Mononuclear cell (primary cell): ENCODE data around the gene MSX1. TPM values are rescaled to one million over a fixed set of nuclear protein-coding genes. Genes with fewer than 3 reads are reported as not detected.
"Not testable (repeated sequence)": the region's sequence is repeated elsewhere in the genome, so short reads cannot be mapped to it uniquely, and the experiment has no call there.

Experiments used
- H3K27me3 ChIP-seq: 2 replicates; pipeline ENCODE4 v1.6.0; 2011; ENCODE audit warnings: low read length, control low read depth; ENCODE audit not compliant: insufficient read depth
- H3K4me1 ChIP-seq: 2 replicates; pipeline ENCODE4 v1.5.1; 2011; ENCODE audit warnings: mild to moderate bottlenecking, low read length, control low read depth; ENCODE audit not compliant: insufficient read depth
- H3K4me3 ChIP-seq: 2 replicates; pipeline ENCODE4 v1.5.1; 2011; ENCODE audit warnings: mild to moderate bottlenecking, low read length, moderate library complexity
- H3K9me3 ChIP-seq: 2 replicates; pipeline ENCODE4 v1.5.1; 2011; ENCODE audit warnings: low read depth, mild to moderate bottlenecking, control low read depth, low read length
- total RNA-seq: library from RNA; depleted of rRNA; stranded (reverse); fragments of >200 nt; gene quantifications from one replicate; pipeline ENCODE4 v1.2.3, GENCODE V29; 2012

MSX1 gene
- not detected for total RNA-seq

- Histone ChIP-seq H3K9me3 (no peaks in the 10 kb centered on the region), H3K4me3 (peak within 1 kb of the TSS; percentile 8), H3K4me1 (peaks cover 16% of the 10 kb centered on the region), H3K27me3 (peaks cover 92% of the 10 kb centered on the region)
Observed at GRCh38 chr4:4859325-4859798, at the start of gene MSX1. MSX1 (plus strand) TSS chr4:4859665; CDS start chr4:4859900, 235 bp downstream.

- Histone ChIP-seq H3K27me3 (no peaks in the 10 kb centered on the region), H3K9me3 (no peaks in the 10 kb centered on the region), H3K4me1 (no peaks in the 10 kb centered on the region), H3K4me3 (no peak overlapping the region)
Observed at GRCh38 chr4:4810092-4810774, 49.2 kb upstream of the MSX1 start.

DNA sequence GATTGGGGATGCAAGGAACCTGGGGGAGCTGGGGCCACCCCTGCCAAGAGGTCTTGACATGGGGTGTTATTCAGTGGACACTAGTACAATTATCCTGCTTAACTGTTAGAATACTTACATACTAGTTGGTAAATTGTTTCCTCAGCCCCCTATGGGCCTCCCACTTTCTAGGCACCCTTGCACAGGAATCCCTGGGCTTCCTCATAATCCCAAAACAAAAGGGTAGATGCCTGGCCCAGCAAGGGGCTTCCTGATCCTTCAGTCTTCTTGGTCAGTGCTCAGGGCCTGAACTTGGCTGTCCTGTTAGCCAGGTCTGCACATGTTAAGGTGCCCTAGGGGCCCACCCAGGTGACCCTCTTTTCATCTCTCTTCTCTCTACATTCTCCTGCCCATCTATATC, 48.7 kb upstream of the MSX1 start:
- Histone ChIP-seq H3K4me1 (no peaks in the 10 kb centered on the region), H3K27me3 (no peaks in the 10 kb centered on the region), H3K4me3 (no peak overlapping the region)

DNA sequence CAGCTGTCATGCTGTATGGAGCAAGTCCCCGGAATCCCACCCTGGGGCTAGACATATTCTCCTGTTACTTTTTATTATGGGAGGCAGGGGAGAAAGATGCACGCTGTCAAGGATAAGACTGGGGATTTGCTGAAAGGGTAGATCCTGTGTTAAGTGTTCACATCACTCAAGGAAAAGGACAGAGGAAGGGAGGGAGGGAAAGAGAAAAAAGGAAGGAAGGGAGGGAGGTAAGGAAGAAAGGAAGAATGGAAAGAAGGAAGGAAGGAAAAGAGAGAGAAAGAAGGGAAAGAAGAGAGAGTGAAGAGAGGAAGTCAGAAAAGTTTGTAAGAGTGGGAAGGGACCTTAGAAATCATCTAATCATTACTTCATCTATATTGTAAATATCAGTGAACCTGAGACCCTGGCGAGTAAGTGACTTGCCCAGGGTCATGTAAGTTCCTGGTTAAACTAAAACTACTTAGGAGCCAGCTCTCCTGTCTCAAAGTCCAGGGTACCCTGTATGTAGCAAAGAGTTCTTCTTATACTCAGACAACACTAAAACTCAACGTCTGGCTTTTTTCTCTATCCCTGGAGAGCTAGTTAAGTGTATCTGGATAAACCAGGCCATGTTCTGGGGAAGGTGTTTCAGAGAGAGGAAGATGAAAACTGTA, 47.2 kb upstream of the MSX1 start:
- Histone ChIP-seq H3K9me3 (no peaks in the 10 kb centered on the region), H3K4me1 (no peaks in the 10 kb centered on the region), H3K27me3 (no peaks in the 10 kb centered on the region), H3K4me3 (no peak overlapping the region)

More for the DNA sequence above, 48.7 kb upstream of the MSX1 start:
- no peaks in the 10 kb centered on the region for H3K9me3 ChIP-seq

GRCh38 chr4:4818415-4819212, 40.9 kb upstream of the MSX1 start:
- H3K27me3 ChIP-seq = no peaks in the 10 kb centered on the region
- H3K9me3 ChIP-seq = no peaks in the 10 kb centered on the region
- no peaks in the 10 kb centered on the region for H3K4me1 ChIP-seq
- no peak overlapping the region for H3K4me3 ChIP-seq

DNA sequence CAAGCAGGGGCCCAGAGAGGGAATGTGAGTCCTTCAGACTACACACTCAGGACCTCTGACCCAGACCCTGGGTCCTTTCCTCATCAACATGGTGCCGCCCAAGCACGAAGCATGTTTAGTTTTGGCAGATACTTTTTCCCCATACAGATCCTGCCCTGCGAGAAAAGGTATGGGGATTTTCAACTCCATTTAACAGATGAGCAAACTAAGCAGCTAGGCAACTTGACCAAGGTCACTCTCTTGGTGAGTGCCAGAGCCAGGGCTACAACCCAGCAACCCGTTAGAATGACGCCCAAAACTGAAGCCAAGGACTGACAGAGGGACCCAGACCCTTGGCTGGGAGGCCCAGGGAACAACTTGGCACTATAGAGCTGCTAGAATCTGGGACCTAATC, 40.3 kb upstream of the MSX1 start:
- no peaks in the 10 kb centered on the region for H3K9me3 ChIP-seq
- no peaks in the 10 kb centered on the region for H3K4me1 ChIP-seq
- H3K4me3 ChIP-seq = no peak overlapping the region
- no peaks in the 10 kb centered on the region for H3K27me3 ChIP-seq

DNA sequence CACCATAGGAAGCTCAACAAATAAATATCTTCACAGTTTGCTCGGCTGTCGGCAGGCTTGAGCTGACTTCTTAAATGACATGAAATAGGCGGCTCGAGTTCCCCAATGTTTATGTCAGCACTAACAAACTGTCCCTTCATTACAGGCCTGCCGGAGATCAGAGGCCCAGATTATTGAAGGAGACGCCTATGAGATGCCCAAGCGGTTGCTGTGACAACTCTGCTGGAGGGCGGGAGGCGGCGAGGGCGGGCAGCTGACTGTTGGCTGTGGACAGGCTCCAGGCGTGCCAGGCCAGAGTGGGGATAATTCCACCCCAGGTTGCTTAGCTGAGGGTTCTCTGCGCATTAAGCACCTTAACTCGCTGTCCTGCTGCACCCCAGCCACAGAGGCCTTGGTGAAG, 39.2 kb upstream of the MSX1 start:
- Histone ChIP-seq H3K27me3 (no peaks in the 10 kb centered on the region), H3K4me3 (no peak overlapping the region), H3K4me1 (no peaks in the 10 kb centered on the region), H3K9me3 (no peaks in the 10 kb centered on the region)

DNA sequence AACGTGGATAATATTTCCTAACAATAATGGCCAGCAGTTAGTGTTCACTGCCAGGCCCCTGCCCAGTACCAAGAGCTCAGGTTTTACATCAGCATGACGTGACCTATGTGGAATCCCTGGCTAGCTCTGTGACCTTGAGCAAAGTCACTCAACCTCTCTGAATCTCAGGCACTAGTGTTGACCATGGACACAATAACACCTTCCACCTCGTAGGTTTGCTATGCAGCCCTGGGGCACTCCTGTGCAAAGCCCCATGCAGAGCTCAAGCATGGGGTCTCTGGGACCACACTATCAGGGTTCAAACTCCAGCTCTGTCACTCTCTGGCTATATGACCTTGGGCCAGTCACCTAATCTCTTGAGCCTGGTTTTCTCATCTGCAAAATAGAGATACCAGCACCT, 38.7 kb upstream of the MSX1 start:
- Histone ChIP-seq H3K4me1 (no peaks in the 10 kb centered on the region), H3K9me3 (no peaks in the 10 kb centered on the region), H3K27me3 (no peaks in the 10 kb centered on the region)

GRCh38 chr4:4821577-4821976, 37.9 kb upstream of the MSX1 start:
- Histone ChIP-seq H3K9me3 (no peaks in the 10 kb centered on the region), H3K4me1 (no peaks in the 10 kb centered on the region), H3K4me3 (no peak overlapping the region), H3K27me3 (no peaks in the 10 kb centered on the region)

More for the DNA sequence above, 38.7 kb upstream of the MSX1 start:
- H3K4me3 ChIP-seq = no peak overlapping the region

GRCh38 chr4:4822286-4822685, 37.2 kb upstream of the MSX1 start:
- H3K27me3 ChIP-seq, H3K4me1 ChIP-seq, H3K9me3 ChIP-seq, H3K4me3 ChIP-seq: not testable (repeated sequence)

- Histone ChIP-seq H3K9me3 (no peaks in the 10 kb centered on the region), H3K4me3 (no peak overlapping the region), H3K27me3 (no peaks in the 10 kb centered on the region), H3K4me1 (no peaks in the 10 kb centered on the region)
Observed at GRCh38 chr4:4823621-4824162, 35.8 kb upstream of the MSX1 start.

DNA sequence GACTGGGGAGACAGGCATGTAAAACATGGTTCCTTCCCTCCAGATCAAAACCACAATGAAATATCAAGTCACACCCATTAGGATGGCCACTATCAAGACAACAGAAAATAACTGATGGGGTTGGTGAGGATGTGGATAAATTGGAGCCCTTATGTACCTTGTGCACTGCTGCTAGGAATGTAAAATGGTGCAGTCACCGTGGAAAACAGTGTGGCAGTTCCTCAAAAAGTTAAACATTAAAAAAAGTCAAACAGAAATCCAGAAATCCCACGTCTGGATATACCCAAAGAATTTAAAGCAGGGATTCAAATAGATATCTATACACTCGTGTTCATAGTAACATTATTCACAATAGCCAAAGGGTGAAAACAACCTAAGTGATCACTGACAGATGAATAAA, 35.2 kb upstream of the MSX1 start:
- Histone ChIP-seq H3K4me1 (no peaks in the 10 kb centered on the region), H3K9me3 (no peaks in the 10 kb centered on the region), H3K4me3 (no peak overlapping the region), H3K27me3 (no peaks in the 10 kb centered on the region)

DNA sequence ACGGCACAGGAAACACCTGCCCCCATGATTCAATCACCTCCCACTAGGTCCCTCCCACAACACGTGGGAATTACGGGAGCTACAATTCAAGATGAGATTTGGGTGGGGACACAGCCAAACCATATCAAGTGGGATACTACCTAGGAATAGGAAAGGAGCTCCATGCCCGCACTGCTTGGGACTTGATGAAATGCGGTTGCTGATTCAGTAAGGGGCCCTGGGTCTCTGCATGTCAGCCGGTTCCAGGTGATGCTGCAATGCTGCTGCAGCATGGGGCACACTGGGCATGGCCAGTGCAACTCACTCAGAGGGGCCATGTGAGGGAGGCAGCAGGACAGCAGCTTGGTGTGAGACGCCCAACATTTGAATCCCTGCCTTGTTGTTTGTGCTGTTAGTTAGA, 34.0 kb upstream of the MSX1 start:
- H3K27me3 ChIP-seq = no peaks in the 10 kb centered on the region
- H3K9me3 ChIP-seq = no peaks in the 10 kb centered on the region
- H3K4me3 ChIP-seq = no peak overlapping the region
- H3K4me1 ChIP-seq = no peaks in the 10 kb centered on the region

GRCh38 chr4:4829837-4830236, 29.6 kb upstream of the MSX1 start:
- Histone ChIP-seq H3K9me3 (no peaks in the 10 kb centered on the region), H3K4me1 (no peaks in the 10 kb centered on the region), H3K27me3 (peaks cover 4% of the 10 kb centered on the region), H3K4me3 (no peak overlapping the region)

GRCh38 chr4:4831266-4831665, 28.2 kb upstream of the MSX1 start:
- H3K9me3 ChIP-seq = no peaks in the 10 kb centered on the region
- H3K4me1 ChIP-seq = no peaks in the 10 kb centered on the region
- peaks cover 4% of the 10 kb centered on the region for H3K27me3 ChIP-seq
- H3K4me3 ChIP-seq = no peak overlapping the region
